Activated gamma-delta T cell treated with Interleukin-2 at 50 U/mL for 16 hours (primary cell): ENCODE measurements around the gene ANGEL2.
"Not testable (repeated sequence)": the region's sequence is repeated elsewhere in the genome, so short reads cannot be mapped to it uniquely, and the experiment has no call there.

Experiments used
- DNase-seq: peaks from one replicate; pipeline ENCODE4 v3.0.0-alpha.2; 2020

Gene ANGEL2, protein sequence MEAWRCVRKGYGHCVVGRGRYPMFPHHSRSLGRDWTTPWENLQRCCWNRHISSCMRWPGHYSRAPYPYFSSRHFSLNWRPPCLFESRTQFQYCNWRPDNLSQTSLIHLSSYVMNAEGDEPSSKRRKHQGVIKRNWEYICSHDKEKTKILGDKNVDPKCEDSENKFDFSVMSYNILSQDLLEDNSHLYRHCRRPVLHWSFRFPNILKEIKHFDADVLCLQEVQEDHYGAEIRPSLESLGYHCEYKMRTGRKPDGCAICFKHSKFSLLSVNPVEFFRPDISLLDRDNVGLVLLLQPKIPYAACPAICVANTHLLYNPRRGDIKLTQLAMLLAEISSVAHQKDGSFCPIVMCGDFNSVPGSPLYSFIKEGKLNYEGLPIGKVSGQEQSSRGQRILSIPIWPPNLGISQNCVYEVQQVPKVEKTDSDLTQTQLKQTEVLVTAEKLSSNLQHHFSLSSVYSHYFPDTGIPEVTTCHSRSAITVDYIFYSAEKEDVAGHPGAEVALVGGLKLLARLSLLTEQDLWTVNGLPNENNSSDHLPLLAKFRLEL

DNA sequence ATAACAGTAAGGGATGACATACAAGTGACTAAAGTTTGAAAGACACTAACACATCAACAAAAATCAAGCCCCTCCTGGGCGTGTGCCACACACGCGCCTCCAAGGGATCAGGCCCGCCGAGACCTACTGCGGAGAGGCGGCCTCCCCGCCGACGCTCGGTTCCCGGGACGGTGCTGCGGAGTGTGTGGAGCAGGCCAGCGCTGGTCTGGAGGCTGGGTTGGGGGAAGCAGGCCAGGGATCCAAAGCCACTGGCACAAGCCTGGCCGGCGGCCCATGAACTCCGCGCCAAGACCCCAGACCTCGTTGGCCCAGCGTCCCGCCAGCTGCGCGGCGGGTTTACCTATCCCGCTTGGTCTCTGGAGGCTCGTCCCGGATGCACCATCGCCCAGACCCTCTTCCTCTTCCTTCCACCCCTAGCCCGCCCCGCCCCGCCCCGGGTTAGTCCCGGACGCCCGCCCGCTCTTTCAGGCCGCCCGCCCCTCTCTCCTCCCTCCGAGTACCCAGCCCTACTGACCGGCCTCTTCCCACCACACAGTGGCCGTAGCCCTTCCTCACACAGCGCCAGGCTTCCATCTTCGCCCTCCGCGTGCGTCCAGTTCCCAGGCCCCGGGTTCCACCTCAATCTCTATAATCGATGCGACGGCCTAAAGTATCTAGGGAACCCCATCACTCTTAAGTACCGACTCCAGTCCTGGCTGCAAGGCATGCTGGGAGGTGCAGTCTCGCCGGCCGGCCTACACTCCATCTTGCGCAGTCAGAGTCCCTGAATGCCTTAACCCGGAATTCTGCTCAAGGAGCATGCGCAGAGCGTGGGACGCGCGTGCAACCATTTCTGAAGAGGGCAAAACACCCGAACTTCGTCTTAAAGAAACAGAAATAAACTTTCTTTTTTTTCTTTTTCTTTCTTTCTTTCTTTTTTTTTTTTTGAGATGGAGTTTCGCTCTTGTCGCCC, at the start of gene ANGEL2:
ANGEL2 (minus strand) TSS at position 769 of the 952 bp plus-strand sequence; CDS start at position 573, 196 bp downstream.
- peak; percentile 94 for DNase-seq

DNA sequence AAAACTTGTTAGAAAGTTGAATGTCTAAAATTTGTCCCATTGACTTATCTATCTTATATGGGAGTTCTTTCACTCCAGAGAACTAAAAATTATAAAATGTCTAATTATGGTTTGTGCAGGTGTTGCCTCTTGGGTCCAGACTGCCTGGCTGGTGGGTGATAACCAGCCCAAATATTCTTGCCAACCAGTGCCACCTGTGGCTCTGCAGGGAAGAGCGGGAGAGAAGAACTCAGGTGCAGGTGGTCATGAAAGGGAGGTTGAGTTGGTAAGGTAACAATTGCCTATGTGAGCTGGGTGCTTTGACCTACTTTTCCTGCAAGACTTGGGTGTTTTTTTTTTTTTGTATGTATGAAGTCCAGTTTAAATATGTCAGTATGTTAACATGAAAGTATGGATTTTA, 45.6 kb upstream of the ANGEL2 start:
- DNase-seq = no peak

- no peak for DNase-seq
Measured at GRCh38 chr1:213060836-213061235, 45.2 kb upstream of the ANGEL2 start.

DNA sequence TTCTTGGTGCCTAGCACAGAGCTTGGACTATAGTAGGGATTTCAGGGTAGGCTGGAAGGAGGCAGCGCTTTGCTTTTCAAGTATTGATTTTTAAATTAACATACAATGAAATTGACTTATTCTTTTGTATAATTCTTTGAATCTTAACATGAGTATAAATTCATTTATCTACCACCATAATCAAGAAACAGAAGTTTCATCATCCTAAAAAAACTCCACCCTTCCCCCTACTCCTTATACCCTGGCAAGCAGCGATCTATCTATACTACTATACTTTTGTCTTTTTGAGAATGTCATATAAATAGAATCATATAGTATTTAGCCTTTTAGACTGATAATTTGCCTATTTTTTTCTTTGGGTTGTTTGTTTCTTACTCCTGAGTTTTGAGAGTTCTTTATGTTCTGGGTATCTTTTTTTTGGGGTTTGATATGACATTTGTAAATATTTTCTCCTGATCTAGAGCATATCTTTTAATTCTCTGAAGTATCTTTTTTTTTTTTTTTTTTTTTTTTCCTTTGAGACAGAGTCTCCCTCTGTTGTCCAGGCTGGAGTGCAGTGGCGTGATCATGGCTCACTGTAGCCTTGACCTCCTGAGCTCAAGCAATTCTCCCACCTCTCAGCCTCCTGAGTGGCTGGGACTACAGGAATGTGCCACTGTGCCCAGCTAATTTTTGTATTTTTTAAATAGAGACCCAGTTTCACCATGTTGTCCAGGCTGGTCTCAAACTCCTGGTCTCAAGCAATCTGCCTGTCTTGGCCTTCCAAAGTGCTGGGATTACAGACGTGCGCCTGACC, 41.8 kb upstream of the ANGEL2 start:
- no peak for DNase-seq

DNA sequence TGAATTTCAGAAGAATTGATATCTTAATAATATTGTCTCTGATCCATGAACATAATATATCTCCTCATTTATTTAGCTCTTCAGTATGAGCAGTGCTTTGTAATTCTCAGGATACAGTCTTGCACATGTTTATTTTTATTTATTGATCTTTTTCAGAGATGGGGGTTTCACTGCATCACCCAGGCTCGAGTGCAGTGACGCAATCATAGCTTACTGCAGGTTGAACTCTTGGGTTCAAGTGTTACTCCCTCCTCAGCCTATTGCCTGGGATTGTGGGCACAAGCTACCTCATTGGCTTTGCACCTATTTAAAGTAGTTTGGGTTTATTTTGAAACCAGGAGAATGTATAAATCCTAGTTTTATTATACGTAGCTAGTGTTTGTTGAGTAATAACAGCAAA, 40.1 kb upstream of the ANGEL2 start:
- DNase-seq = no peak

GRCh38 chr1:213054733-213055591, 39.3 kb upstream of the ANGEL2 start:
- DNase-seq = no peak

DNA sequence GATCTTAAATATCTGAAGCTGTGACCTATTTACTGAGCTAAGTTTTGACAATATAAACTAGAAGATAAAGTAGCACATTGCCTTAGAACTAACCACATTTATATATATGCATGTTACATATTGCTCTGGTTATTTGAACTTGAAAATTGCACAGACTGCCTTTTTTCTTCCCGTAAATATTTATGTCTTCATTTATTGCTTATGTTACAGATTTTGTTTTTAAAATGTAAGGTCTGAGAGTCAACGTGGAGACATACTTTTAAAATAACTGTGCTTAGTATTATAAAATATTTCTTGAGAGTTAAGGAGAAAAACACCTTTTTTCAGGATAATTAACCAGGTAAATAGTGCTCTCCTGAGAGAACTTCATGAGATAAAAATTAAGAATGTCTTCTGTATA, 38.5 kb upstream of the ANGEL2 start:
- DNase-seq = no peak

- DNase-seq = no peak
Measured at GRCh38 chr1:213053455-213053854, 37.8 kb upstream of the ANGEL2 start.

- DNase-seq = no peak
Measured at GRCh38 chr1:213051881-213052202, 36.2 kb upstream of the ANGEL2 start.

DNA sequence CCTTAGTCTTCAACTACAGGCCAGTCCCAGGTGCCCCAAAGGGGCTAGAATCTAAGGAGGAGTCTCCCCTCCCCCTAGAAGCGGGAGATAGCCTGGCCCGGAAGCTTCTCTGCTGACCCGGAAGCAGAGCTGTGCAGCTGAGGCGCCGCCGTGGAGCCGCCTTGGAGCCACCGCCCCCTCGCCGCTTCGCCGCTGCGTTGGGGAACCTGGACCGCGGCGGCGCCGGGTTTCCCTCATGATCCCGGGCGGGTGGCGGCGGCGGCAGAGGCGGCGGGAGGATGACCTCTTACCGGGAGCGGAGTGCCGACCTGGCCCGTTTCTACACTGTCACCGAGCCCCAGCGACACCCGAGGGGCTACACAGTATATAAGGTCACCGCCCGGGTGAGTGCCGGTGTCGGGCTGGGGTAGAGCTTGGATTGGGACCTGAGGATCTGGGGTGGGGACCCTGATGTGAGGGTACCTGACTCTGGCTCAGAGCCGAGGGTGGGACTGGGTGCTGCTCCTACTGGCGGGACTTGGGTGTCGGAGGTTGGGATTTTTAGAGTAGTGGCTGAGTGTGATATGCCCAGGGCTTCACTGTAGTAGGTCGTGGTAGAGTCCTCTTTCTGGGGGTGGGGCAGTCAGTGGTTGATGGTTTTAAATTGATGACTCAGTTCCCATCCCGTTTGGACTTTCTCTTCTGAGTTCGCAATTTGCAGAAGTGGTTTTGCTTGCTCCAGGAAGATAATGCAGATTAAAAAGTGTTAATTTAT, 35.6 kb upstream of the ANGEL2 start, which contains the start of gene RPS6KC1:
RPS6KC1 (plus strand) TSS at position 115 of the 754 bp plus-strand sequence; CDS start at position 279, 164 bp downstream.
- peak; percentile 76 for DNase-seq

DNA sequence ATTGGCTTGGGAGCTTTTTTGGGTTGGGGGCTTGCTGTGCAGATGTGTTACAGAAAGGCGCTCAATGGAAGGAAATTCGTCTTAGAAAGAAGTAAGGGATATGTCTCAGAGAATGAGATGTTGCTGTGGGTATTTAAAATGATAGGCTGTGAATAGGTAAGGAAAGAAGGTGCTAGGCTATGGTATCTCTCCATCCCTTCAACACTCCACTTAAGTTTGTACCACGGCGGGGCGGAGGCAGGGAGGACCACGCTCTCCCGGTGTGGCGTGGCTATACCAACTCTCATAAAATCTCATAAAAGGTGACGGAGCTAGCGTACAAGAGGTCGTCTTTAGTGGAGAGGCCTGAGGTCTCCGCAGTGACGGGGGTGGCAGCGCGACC, 35.1 kb upstream of the ANGEL2 start:
- no peak for DNase-seq

GRCh38 chr1:213049232-213049631, 33.6 kb upstream of the ANGEL2 start:
- no peak for DNase-seq

- not testable (repeated sequence) for DNase-seq
Measured at GRCh38 chr1:213045321-213046226, 29.9 kb upstream of the ANGEL2 start.

- DNase-seq = no peak
Measured at GRCh38 chr1:213041443-213041842, 25.8 kb upstream of the ANGEL2 start.

DNA sequence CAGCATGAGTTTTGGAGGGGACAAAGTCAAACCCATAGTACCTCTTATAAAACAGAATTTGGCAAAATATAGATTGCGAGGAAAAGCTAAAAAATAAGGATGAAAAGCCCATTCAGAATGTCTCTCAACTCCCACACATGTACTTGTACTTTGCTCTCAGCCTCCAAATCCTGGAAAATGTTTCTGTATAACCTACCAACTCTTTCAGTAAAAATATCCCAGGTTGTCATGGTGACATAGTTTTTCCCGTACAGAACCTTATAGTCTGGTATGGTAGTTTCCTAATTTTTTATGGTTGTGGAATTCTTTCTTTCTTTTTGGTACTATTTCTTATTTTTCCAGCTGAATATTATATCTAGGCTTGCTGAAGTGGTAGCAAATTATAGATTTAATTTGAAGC, 19.9 kb upstream of the ANGEL2 start:
- no peak for DNase-seq

GRCh38 chr1:213034713-213035112, 19.0 kb upstream of the ANGEL2 start:
- DNase-seq = no peak

- DNase-seq = no peak
Measured at GRCh38 chr1:213032651-213033050, 17.0 kb upstream of the ANGEL2 start.

GRCh38 chr1:213027024-213027423, 11.4 kb upstream of the ANGEL2 start:
- not testable (repeated sequence) for DNase-seq

- DNase-seq = no peak
Measured at GRCh38 chr1:213020016-213020415, 4.3 kb upstream of the ANGEL2 start.

GRCh38 chr1:213019450-213019849, 3.8 kb upstream of the ANGEL2 start:
- DNase-seq = no peak
